ENCODE results near the gene MTMR12.
"Not testable (repeated sequence)": the region's sequence is repeated elsewhere in the genome, so short reads cannot be mapped to it uniquely, and the experiment has no call there.

- TF ChIP-seq CTCF, POLR2A (IDR thresholded peaks at IDR 0.05): not testable (repeated sequence)
These were observed 31.2 kb downstream of the MTMR12 start for GRCh38 chr5:32281378-32282133.
